Inferior parietal cortex (tissue), 1 donor: ENCODE results near the gene CHORDC1.
"Not testable (repeated sequence)": the region's sequence is repeated elsewhere in the genome, so short reads cannot be mapped to it uniquely, and the experiment has no call there.

ENCODE experiments used
- DNase-seq: peaks from one replicate; pipeline ENCODE4 v3.0.0-alpha.2; 2016; ENCODE audit errors: extremely low spot score

Gene CHORDC1

DNA sequence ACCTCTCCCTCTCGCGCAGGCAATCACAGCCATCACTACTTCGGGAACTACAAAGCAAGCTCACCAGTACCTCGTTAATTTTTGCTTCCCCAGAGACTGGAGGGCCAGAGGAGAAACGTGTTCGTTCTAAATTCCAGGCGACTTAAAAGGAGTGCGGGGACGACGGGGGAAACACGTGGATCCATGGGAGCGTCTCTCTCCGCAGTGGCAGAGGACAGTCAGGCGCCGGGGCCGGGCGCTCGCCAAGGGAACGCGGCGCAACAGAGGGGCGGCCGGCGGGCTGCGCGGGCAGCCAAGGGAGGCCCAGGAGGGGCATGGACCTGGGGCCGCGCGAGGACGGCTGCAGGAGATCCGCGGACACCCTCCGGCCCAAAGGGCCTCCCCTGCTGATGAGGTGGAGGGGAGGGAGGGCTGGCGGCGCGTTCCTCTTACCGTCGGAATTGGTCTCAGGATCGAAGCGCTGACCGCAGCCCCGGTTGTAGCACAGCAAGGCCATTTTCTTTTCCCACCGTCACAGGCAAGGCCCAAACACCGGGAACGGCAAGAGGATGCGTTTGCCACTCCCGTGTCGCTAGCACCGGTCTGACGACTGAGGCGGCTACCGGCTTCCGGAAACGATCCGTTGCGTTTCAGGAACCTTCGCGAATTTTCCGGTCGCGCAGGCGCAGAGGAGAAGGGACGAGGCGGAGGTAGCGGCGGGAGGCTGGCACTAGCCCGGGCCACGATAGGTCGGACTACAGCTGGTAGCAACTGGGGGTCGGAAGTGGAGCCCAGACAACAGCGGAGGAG is at the start of gene CHORDC1:
CHORDC1 (minus strand) TSS at position 591 of the 789 bp plus-strand sequence; CDS start at position 496, 95 bp downstream.
- DNase-seq: peak; percentile 98

DNA sequence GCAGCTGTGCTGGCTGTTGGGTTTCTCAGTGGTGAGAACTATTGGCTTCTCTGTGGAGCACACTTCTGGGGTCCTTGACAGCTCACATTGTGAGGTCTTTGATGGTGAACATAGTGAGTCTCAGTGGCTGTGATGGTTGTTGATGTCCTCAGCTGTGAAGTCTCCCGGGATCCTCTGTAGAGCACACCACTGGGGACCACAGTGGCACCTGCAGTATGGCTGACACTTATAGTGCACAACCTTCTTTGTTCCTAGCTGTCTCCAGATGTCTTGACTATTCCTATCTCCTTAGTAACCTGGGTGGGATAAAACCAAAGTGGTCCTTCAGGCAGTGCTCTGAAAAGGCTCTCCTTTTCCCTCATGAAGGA is 34.3 kb upstream of the CHORDC1 start:
- DNase-seq: no peak

DNA sequence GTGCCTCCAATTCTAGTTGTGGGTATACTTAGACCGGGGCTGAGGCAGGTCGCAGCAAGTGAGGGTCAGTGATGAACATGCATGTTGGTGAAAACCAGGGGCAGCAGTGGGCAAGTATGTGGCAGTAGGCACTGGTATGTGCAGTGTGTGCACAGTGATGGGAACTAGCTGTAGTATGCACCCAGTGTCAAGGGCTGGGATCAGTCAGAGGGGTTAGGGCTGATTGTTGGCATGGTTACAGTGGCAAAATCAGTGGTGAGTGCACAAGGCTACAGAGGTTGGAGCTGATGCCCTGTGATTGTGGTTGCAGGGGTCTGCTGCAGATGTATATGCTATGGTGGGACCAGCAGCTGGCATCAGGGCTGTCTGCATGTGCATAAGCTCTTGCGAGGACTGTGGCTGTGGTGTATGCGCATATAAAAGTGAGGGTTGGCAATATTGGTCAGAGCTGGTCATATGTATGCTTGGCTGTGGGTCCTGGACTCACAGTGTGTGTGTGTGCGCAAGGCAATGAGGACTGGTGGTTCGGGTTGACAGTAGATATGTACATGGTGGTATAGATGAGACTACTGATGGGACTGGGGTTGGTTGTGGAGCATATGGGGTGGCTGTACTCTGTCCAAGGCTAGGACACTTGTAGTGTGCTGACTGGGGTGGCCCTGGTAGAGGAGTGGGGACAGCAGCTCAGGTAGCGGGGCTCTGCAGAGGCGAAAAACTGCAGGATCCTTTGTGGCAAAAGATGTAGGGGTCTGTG is 33.7 kb upstream of the CHORDC1 start:
- no peak for DNase-seq

DNA sequence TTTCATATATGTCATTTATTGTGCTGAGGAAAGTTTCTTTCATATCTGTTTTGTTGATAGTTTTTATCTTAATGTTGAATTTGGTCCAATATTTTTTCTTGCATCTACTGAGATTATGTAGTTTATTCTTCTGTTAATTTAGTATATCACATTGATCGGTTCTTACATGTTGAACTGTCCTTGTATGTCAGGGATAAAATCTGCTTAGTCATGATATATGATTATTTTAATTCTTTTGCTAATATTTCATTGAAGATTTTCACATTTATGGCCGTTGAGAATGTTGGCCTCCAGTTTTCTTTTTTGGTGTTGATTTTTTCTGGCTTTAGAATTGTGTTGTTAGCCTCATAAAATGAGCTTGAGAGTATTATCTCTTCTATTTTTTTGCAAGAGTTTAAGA is 31.2 kb upstream of the CHORDC1 start:
- DNase-seq: no peak

DNA sequence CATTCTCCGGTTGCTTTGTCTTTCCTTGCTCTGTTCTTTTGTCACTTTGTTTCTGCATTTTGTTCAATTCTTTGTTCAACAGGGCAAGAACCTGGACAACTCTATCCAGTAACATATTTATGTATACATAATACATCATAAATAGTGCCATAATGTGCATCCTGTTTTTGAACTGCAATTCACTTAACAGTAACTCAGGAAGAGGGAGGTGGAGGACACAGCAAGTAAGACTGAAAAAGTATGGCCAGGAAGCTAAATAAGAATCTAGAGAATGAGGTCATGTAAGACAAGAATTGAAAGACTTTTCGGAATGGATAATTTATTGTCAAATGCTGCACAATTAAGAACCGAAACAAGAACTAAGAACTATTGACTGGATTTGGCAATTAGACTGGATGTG is 29.2 kb upstream of the CHORDC1 start:
- no peak for DNase-seq

DNA sequence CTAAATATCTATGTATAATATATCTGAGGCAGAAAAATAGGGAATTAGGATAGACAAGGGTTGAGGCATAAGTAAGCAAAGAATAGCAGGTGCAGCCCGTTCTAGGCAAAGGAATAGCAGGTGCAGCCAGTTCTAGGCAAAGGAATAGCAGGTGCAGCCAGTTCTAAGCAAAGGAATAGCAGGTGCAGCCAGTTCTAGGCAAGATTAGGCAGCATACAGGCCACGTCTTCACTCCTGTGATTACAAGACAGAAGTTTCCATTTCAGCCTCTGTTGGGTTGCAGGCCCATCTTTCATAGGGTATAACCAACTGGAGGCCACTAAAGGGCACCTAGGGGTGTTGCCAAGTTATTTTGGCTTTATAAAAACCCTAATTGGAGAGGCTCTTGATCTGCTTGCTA is 28.8 kb upstream of the CHORDC1 start:
- DNase-seq: no peak

DNA sequence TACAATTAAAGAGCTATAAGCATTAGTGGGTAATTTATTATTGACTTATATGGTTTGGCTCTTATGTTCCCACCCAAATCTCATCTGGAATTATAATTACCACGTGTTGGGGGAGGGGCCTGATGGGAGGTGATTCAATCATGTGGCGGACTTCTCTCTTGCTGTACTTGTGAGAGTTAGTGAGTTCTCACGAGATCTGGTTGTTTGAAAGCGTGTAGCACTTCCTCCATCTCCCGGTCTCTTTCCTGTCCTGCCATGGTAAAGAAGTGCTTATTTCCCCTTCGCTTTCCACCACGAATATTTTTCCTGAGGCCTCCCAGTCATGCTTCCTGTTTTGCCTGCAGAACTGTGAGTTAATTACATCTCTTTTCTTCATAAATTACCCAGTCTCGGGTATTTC is 28.1 kb upstream of the CHORDC1 start:
- DNase-seq: no peak

DNA sequence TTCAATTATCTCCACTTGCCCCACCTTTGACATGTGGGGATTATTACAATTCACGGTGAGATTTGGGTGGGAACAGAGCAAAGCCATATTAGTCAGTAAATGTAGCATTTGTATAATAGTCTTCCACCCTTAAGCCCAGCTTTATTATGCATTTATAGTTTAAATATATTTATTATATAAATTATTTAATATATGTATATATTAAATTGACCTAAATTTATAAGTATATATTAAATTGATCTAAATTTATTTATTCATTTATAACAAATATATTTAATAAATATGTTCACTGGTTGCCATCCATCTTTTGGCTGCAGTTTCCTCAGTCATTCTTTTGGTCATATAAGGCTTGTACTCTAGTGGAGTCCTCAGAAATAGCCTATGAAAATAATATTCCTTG is 23.6 kb upstream of the CHORDC1 start:
- DNase-seq: no peak

DNA sequence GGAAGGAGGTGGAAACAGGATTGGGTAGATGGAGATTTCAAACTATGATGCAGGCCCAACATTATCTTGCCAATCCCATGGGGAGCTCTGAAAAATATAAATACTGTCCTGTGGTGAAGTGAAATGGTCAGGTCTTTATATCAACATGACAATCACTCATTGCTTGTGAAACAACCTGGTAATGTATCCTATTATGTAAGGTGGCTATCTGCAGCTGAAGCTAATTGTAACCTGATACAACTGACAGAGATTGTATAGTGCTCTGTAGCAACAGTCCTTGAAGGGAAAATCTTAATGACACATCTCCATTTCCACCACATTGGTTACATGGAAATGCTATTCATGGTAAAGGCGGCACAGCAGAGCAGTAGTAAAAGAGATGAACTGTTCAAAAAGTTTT is 20.7 kb upstream of the CHORDC1 start:
- DNase-seq: no peak

DNA sequence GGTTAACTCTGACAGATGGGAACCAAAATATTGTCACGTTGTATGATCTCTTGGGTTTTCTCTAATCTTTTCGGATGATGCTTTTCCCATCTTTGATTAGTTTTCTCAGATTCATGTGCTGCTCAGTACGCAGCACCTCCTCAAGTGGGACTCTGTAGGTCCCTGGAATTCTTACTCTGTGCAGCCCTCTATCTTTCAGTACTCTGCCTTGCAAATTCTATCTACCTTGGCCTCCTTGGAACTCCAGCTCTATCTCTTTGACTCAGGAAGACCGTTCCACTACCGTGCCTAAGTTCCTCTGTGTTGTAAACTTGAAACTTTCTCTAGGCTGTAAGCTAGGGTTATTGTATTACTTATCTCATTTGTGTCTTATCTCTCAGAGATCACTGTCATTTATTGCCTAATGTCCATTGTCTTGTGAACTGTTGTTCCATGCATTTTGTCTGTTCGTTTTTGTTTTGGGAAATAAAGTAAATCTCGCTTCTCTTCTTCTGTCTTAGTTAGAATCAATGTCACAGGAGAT is 20.1 kb upstream of the CHORDC1 start:
- no peak for DNase-seq

DNA sequence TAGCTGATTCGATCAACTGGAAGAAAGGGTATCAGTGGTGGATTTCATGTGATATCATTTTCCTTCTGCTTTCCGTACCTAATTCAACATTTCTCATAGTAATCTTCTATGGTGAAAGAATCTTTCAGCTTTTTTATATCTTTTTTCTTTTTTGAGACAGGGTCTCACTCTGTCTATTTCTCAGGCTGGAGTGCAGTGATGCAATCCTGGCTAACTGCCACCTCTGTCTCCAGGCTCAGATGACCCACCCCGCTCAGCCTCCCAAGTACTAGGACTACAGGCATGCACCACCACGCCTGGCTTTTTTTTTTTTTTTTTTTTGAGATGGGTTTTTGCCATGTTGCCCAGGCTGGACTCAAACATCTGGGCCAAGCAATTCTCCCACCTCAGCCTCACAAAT is 18.6 kb upstream of the CHORDC1 start:
- no peak for DNase-seq

DNA sequence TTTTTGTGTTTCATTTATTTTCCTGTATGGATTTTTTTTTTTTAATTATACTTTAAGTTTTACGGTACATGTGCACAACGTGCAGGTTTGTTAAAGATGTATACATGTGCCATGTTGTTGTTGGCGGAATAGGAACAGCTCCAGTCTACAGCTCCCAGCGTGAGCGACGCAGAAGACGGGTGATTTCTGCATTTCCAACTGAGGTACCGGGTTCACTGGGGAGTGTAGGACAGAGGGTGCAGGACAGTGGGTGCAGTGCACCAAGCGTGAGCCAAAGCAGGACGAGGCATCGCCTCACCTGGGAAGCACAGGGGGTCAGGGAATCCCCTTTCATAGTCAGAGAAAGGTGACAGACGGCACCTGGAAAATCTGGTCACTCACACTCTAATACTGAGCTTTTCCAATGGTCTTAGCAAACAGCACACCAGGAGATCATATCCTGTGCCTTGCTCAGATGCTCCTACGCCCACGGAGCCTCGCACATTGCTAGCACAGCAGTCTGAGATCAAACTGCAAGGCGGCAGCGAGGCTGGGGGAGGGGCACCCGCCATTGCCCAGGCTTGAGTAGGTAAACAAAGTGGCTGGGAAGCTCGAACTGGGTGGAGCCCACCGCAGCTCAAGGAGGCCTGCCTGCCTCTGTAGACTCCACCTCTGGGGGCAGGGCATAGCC is 17.3 kb upstream of the CHORDC1 start:
- DNase-seq: not testable (repeated sequence)

DNA sequence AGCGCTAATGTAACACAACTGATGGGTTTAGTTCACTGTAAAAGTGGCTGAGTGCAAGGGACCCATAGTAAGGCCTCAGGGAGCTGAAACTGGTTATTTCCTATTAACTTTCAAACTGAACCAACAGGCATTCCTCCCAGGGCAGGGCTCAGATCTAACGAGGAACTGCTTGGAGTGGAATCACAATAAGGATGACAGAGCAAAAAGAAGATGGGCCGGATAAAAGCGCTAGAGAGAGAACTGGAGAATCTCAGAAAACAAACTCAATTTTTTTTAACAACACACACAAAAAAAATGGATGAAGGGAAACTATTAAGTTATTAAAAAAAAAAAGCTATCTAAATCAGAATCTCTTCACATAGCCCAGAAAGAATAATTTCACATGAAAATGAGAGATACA is 14.2 kb upstream of the CHORDC1 start:
- DNase-seq: no peak

DNA sequence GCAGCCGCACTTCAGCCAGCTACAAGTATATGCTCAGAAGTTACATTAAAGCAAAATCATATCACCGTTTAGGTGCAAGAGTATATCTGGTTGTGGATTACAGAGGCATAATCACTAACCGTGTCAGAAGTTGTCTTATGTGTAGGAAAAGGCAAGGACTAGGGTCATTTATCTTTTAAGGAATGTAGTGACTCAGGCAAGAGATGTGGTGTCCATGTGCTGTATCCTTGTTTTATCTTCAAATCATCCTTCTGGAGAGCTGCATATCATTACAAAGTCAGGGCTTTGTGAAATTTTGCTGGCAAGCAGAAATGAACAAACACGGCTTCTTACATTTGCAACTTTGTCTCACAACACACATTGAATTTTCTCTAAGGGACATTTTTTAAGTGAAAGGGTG is 12.7 kb upstream of the CHORDC1 start:
- no peak for DNase-seq

DNA sequence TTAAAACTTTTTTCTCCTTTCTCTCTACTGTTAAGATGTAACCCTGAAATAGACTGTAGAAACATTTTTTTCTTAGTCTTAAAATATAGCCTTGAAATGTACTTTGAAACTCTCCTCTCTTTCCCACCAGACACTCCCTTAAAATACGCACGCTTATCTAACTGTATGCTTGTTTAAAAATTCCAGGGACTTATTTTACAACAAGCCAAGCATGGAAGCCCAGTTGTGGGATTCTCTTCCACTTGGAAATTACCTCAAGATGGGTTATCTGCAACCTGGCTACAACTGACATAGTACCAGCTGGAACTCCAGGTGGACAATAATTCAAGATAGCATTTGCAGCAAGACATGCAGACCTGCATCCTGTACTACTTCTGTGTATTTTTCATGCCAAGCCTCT is 12.1 kb upstream of the CHORDC1 start:
- no peak for DNase-seq

DNA sequence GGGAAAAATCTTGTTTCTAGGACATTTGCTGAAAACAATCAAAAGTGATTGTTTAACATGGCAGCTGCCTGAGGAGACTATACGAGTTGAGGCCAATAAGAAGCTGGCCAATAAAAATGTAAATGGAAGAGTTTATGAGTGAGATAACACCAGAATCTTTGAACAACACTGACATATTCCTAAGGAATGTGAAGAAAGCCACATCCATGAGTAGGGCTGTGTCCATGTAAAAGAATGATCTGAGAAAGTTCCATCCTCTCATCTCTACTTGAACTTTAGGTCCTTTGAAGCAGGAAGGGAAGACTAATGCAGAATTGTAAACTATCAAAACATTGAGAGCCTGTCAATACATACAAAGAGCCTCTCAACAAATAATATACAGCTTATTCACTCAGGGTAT is 6.9 kb upstream of the CHORDC1 start:
- no peak for DNase-seq

DNA sequence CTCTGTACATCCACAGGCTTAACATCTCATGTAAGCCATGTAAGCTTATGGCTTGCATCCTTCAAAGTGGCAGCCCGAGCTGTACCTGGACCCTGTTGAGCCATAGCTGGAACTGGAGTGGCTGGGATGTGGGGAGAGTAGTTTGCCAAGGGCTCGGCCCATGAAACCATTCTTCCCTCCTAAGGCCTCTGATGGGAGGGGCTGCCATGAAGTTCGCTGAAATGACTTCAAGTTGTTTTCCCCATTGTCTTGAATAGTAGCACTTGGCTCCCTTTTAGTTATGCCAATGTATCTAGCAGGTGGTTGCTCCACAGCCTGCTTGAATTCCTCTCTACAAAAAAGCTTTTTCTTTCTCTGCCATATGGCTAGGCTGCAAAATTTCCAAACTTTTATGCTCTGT is 5.2 kb upstream of the CHORDC1 start:
- no peak for DNase-seq

DNA sequence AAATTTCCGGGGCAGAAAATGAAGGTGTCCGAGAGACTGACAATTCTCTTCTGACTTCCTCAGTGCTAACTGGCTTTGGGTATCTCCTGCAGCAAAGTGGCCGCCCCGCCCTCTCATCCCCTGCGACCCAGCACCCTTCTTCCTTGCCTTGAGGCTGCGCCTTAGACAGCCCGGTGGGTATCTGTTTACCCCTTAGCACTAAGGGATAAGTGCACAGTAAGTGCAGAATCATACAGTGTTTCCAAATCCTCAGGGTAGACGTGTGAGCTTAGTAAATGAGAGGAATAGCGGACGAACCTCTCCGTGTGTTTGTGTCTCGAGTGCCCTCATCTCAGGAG is 368 bp upstream of the CHORDC1 start:
- DNase-seq: peak; percentile 78

DNA sequence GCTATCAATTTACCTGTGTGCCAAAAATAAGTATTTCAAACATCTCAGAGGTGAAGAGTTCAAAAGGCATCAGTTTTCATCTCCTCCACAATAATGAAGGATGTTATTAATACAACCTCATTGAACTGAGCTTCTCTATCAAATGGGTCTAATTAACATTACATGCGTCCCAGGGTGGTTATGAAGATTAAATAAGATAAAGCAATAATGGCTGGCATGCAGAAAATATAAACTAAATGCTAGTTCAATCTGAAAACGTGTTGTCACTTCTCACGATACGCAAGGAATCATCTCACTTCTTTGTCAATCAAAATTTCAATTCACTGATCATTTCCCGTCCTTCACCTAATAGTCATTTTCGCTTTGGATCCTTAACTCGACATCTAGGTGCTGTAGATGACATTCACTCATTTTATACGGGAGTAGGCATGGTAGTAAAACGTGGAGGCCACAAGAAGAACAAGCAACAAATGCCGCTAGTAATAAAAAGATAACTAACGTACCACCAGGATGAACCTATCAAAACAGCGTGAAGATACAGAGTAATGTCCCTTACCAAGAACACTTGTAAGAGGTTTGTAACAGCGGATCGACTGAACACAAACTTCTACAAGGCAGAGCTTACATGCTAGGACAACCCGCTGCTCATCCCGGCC is 918 bp downstream of the CHORDC1 start:
- no peak for DNase-seq

DNA sequence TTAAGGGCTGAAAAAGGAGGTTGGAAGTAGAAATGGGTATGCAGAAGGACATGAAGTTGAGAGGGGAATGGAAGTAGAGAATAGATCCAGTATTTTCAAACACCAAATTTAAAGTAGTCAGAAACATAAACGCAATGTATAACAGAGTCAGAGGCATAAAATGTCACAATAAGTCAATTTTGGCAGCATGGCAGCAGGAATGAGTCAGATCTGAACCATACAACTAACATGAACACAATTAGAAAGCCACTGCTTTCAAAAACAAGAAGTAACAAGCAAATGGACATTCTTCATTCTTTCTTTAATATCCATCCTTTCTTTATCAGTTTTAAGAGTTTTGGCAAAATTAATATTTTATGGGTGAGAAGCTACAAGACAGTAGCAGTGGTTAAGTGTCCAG is 2.5 kb downstream of the CHORDC1 start:
- no peak for DNase-seq

DNA sequence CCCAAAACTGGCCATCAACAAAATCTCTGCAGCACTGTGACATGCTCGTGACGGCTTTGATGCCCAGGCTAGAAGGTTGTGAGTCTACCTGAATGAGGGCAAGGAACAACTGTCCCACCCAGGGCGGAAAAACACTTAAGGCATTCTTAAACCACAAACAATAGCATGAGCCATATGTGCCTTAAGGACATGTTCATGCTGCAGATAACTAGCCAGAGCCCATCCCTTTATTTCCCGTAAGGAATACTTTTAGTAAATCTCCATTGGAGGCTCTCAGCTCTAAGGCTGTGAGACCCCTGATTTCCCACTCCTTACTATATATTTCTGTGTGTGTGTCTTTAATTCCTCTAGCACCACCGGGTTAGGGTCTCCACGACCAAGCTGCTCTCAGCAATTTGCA is 3.4 kb downstream of the CHORDC1 start:
- no peak for DNase-seq

DNA sequence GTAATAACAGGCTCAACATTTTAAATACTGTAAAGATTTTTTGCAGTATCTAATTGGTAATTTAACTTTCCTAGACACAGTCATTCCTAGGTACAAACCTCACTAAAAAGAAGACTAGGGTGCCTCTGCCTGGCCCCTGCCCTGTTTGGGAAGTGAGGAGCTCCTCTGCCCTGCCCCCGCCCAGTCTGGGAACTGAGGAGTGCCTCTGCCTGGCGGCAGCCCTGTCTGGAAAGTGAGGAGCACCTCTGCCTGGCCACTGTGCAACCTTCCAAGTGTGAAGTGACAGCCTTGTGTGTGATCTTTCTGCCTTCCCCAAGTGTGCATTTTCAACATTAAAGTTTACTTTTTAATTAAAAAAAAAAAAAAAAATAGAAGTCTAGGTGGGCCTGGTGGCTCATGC is 4.2 kb downstream of the CHORDC1 start:
- no peak for DNase-seq
